Upper lobe of left lung (tissue), 4 donors: Measurements from ENCODE around the gene SYNPR.

Experiments used
- CTCF ChIP-seq, 6 experiments: fragments of 450-650 bp in 4 of 6; fragments of 200-600 bp in 2 of 6; sonication (generic) in 2 of 6; IDR thresholded peaks; one replicate each; pipeline ENCODE4 v1.5.1; 2016 to 2019; ENCODE audit warnings: antibody characterized with exemption in 6 of 6
- POLR2A ChIP-seq, 4 donors: fragments of 450-650 bp; IDR thresholded peaks; one replicate each; pipeline ENCODE4 v1.5.1; 2016 to 2017; ENCODE audit warnings: antibody characterized with exemption in 4 of 4, mild to moderate bottlenecking in 2 of 4

GRCh38 chr3:63353383-63353782 is 75.3 kb downstream of the SYNPR start:
- TF ChIP-seq POLR2A (IDR thresholded peaks at IDR 0.05) = no peak
- TF ChIP-seq CTCF (IDR thresholded peaks at IDR 0.05) = no peak
